Fibroblast of lung (primary cell): ENCODE data around the gene TTBK2.

ENCODE experiments used
- CTCF ChIP-seq, 2 donors: IDR thresholded peaks in 1 of 2; conservative IDR thresholded peaks in 1 of 2; 1 replicate in 1 of 2; 2 replicates in 1 of 2; pipeline ENCODE4 v1.5.1; 2011 to 2012; ENCODE audit warnings: low read length in 2 of 2, control low read depth in 1 of 2, inconsistent platforms in 1 of 2, low read depth in 1 of 2, mild to moderate bottlenecking in 1 of 2
- EZH2 ChIP-seq: IDR thresholded peaks from 2 replicates; pipeline ENCODE4 v1.5.1; 2012; ENCODE audit warnings: low read length, control low read depth, mild to moderate bottlenecking; ENCODE audit errors: missing control alignments

GRCh38 chr15:42691770-42692169 is 228.8 kb downstream of the TTBK2 start:
- no peak for TF ChIP-seq CTCF (conservative IDR thresholded peaks at IDR 0.05 in 1 of 2, IDR thresholded peaks at IDR 0.05 in 1 of 2; ENCODE audit: low read depth in 1 of 2, low read length in 2 of 2)
- TF ChIP-seq EZH2 = no peak
